Heart left ventricle (tissue), 16 donors: ENCODE results near the gene VAPB. TPM values are rescaled to one million over a fixed set of nuclear protein-coding genes. Genes with fewer than 3 reads are reported as not detected.

Experiments used
- ATAC-seq, 4 donors: fragments of 200-7000 bp; cut with Tn5 transposase; one replicate each; pipeline ENCODE4 v1.9.1; 2020 to 2022; ENCODE audit warnings: moderate library complexity in 4 of 4, mild to moderate bottlenecking in 3 of 4, moderate number of reproducible peaks in 1 of 4
- DNase-seq, 5 donors: peaks; one replicate each; pipeline ENCODE4 v3.0.0-alpha.2; 2020
- H3K27ac ChIP-seq, 12 donors: fragments of 200-600 bp; sonication (generic) in 4 of 12; one replicate each; pipeline versions ENCODE4 v1.5.0 to v1.8.0; 2016 to 2022; ENCODE audit warnings: mild to moderate bottlenecking in 2 of 12
- H3K27me3 ChIP-seq, 9 donors: fragments of 200-600 bp; sonication (generic) in 2 of 9; one replicate each; pipeline versions ENCODE4 v1.5.1 to v1.8.0; 2016 to 2022; ENCODE audit warnings: mild to moderate bottlenecking in 3 of 9
- H3K36me3 ChIP-seq, 9 donors: fragments of 200-600 bp; sonication (generic) in 2 of 9; one replicate each; pipeline versions ENCODE4 v1.5.0 to v1.8.0; 2018 to 2022; ENCODE audit warnings: mild to moderate bottlenecking in 2 of 9
- H3K4me1 ChIP-seq, 12 donors: fragments of 200-600 bp; sonication (generic) in 4 of 12; one replicate each; pipeline versions ENCODE4 v1.5.0 to v1.8.0; 2016 to 2022; ENCODE audit warnings: mild to moderate bottlenecking in 3 of 12
- H3K4me3 ChIP-seq, 12 donors: fragments of 200-600 bp; sonication (generic) in 4 of 12; one replicate each; pipeline versions ENCODE4 v1.5.0 to v1.8.0; 2017 to 2022; ENCODE audit warnings: mild to moderate bottlenecking in 9 of 12, moderate library complexity in 4 of 12
- H3K9me3 ChIP-seq, 12 donors: fragments of 200-600 bp; sonication (generic) in 4 of 12; one replicate each; pipeline versions ENCODE4 v1.5.0 to v1.8.0; 2016 to 2022; ENCODE audit warnings: mild to moderate bottlenecking in 1 of 12
- POLR2A ChIP-seq, 2 donors: fragments of 450-650 bp; IDR thresholded peaks; one replicate each; pipeline ENCODE4 v1.6.1; 2017; ENCODE audit warnings: antibody characterized with exemption in 2 of 2, mild to moderate bottlenecking in 2 of 2, moderate library complexity in 2 of 2
- WGBS, 4 donors: extraction: QIAGEN DNeasy Blood & Tissue Kit in 2 of 4; methylation state at CpG; one replicate each; pipeline versions ENCODE4 v1.1.5 to v1.1.7; 2013 to 2018; 5-methylcytosine and 5-hydroxymethylcytosine counted together
- intact Hi-C, 10 donors: fragments of 100-400 bp; cut with DNase I; formaldehyde crosslinking; loops; one replicate each; pipeline versions ENCODE4 v1.11.1 to v1.14.2; 2022
- polyA plus RNA-seq, 2 donors: library from polyadenylated mRNA; stranded (reverse); fragments of 200-250 nt; gene quantifications; one replicate each; pipeline ENCODE4 v1.2.3, GENCODE V29; 2013
- total RNA-seq, 9 donors: library from RNA; depleted of rRNA in 2 of 9; stranded (reverse); fragments of >200 nt in 2 of 9; fragmentation: NEBNext Ultra II Directional in 3 of 9; extraction: Animal tissue kit (Norgen Biotek cat#: 25700) in 3 of 9; gene quantifications; one replicate each; pipeline versions ENCODE4 v1.1.0 to v1.2.4, GENCODE V29; 2016 to 2023
- TF ChIP-seq, protein P1 (sequence below), 12 donors: fragments of 200-600 bp; sonication (generic) in 4 of 12; IDR thresholded peaks; one replicate each; pipeline versions ENCODE4 v1.5.0 to v1.8.0; 2018 to 2022; ENCODE audit warnings: antibody characterized with exemption in 12 of 12, mild to moderate bottlenecking in 5 of 12
- donor health status: ischemic (EF 13 %, LVEDD 7.1; RV severe dilation, severe dysfunction).
- donor health status: healthy with polysubstance abuse.
- donor health status: DM: no; HTN: yes; CAD: no.
- donor health status: DM: no; HTN: no; CAD: no.
- donor health status: ischemic (EF 25% LVEDD 6.9; RV normal size, moderate dysfunction).
- donor health status: ischemic (EF 25% LVEDD 5.7; RV mildly dilated, moderate dysfunction).
- donor health status: healthy.
- donor health status: DM: yes; HTN: yes; CAD: no.
- donor health status: ischemic (EF 35%, LVEDD 5.7; RV mildly dilated, moderate dysfunction).
- donor health status: nonischemic (EF 11% LVEDD 7.7; RV severe dilation, severe dysfunction).
- donor health status: DM: yes; HTN: yes; CAD: no.
- donor health status: PGD.
- donor health status: ischemic (EF 29% LVEDD 5.4; RV normal size, mild dysfunction).
- donor health status: nonischemic (EF 23%, LVEDD 6.1; RV moderate dilation, normal function).

The VAPB gene
- total and polyA plus RNA-seq, 11 donors: 25.7 to 76.1 (median 62.7) TPM

DNA sequence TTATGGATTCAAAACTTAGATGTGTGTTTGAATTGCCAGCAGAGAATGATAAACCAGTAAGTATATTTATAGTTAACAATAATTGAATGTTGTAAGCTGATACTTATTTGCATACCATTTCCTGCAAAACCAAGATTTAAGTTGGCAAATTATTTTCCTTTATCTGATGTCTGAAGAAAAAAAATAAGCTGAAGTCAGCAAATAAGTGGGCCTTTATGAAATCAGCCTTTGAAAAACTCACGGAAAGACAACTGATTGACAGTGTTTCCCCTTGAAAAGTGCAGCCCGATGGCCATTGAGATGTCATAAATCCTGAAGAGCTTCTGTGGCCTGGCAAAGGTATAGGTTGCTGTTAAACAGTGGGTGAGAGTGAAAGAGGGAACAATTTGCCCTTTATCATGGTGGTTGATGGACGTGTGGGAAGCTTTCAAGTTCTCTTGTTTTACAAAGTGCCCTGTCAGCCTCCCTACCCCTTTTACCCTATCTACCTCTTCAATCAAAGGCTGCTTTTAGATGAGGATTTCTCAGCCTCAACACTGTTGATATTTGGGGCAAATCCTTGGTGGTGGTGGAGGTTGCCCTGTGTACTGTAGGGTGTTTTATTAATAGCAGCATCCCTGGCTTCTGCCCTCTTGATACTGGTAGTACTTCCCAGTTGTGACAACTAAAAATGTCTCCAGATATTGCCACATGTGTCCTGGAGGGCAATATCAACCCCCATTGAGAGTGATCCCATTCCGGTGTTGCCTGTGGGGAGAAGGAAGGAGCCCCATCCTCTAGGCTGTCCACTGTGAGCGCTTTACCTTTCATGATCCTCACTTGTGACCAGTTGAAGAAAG, 50.2 kb downstream of the VAPB start:
- Histone ChIP-seq H3K27me3 (no peaks in the 10 kb centered on the region), H3K4me3 (no peak overlapping the region), H3K9me3 (no peaks in the 10 kb centered on the region), H3K4me1 (peaks cover 0 to 26% (median 15%) of the 10 kb centered on the region in 12 donors), H3K36me3 (peaks cover 0 to 71% (median 16%) of the 10 kb centered on the region in 9 donors), H3K27ac (peak overlapping the region in 11 of 12 donors; percentile 22 to 56 (median 44))
- TF ChIP-seq POLR2A (IDR thresholded peaks at IDR 0.05): no peak
- TF ChIP-seq, protein P1, sequence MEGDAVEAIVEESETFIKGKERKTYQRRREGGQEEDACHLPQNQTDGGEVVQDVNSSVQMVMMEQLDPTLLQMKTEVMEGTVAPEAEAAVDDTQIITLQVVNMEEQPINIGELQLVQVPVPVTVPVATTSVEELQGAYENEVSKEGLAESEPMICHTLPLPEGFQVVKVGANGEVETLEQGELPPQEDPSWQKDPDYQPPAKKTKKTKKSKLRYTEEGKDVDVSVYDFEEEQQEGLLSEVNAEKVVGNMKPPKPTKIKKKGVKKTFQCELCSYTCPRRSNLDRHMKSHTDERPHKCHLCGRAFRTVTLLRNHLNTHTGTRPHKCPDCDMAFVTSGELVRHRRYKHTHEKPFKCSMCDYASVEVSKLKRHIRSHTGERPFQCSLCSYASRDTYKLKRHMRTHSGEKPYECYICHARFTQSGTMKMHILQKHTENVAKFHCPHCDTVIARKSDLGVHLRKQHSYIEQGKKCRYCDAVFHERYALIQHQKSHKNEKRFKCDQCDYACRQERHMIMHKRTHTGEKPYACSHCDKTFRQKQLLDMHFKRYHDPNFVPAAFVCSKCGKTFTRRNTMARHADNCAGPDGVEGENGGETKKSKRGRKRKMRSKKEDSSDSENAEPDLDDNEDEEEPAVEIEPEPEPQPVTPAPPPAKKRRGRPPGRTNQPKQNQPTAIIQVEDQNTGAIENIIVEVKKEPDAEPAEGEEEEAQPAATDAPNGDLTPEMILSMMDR (IDR thresholded peaks at IDR 0.05): no peak
- intact Hi-C loops: no loop called here
- DNase-seq (no peak), ATAC-seq (peak; percentile 41 to 82 (median 64))
- 67 to 77% (median 72%) methylated on average over 5 of the region's 5 CpGs for WGBS, 4 donors

DNA sequence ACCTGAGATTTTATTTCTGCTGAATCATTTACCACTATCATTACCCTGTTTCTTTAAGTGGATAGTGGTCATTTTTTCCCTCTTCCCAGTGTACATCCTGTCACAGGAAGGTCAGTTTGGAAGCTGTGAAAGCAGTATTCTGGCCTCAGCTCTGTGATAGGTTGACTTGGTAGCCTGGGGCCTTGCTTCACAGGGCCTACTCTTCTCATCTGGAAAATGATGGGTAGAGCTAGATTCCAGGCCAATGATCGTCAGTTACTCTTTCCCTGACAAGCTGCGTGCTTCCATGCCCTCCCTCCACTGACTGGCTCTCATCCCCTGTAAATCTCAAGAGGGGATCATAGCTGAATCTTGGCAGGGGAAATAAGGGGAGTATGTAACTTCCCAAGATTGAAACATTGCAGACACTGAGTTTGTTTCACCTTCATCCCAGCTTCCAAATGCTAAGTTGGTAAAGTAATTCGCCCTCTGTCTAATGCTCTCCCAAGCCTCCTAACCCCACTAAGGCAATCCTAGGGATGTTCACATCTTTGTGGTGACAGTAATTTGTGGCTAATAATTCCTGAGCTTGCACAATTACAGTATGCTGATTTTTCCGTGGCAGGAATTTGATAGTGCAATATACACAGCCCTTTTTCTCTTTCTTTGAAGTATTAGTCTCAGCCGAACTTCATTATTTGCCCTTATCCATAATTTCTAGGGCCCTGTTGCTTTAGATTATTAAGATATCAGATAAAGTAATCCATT, 51.2 kb downstream of the VAPB start:
- Histone ChIP-seq H3K4me3 (no peak overlapping the region), H3K4me1 (peaks cover 0 to 26% (median 17%) of the 10 kb centered on the region in 12 donors), H3K27me3 (no peaks in the 10 kb centered on the region), H3K27ac (peak overlapping the region in 11 of 12 donors; percentile 22 to 56 (median 44)), H3K36me3 (peaks cover 0 to 76% (median 27%) of the 10 kb centered on the region in 9 donors), H3K9me3 (no peaks in the 10 kb centered on the region)
- 67 to 79% (median 71%) methylated on average over 5 of the region's 5 CpGs for WGBS, 4 donors
- ATAC-seq (peak in 3 of 4 donors; percentile 38 to 86 (median 57)), DNase-seq (no peak)
- no peak for TF ChIP-seq POLR2A (IDR thresholded peaks at IDR 0.05)
- TF ChIP-seq, protein P1 (IDR thresholded peaks at IDR 0.05): no peak
- intact Hi-C loops: loop anchor here in 1 of 10 donors (10.0 kb wide), 1 partner anchor 45 kb away; no protein-coding TSS in a partner anchor

DNA sequence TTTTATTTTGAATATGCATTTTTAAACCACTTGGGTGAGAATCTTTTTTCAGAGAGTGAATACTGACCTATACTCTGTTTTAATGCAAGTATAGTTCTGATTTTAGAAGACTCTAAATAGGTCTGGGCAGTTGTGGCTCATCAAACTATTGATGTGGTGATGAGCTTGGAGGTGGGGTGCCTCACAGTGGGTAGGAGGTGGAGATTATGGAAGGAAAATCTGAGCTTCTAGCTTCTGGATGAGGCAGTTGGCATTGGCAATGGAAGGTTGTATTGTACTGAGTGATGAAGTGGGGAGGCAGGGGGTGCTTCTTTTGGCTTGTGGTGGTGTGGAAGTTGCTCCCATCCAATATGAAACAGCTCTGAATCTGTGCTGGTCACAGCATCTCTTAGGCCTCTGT, 52.7 kb downstream of the VAPB start:
- peaks cover 0 to 26% (median 17%) of the 10 kb centered on the region in 12 donors for H3K4me1 ChIP-seq
- no peak for TF ChIP-seq POLR2A (IDR thresholded peaks at IDR 0.05)
- TF ChIP-seq, protein P1 (IDR thresholded peaks at IDR 0.05): no peak
- H3K36me3 ChIP-seq: peaks cover 0 to 82% (median 38%) of the 10 kb centered on the region in 9 donors
- no peaks in the 10 kb centered on the region for H3K27me3 ChIP-seq
- H3K9me3 ChIP-seq: no peaks in the 10 kb centered on the region
- intact Hi-C loops: loop anchor here in 1 of 10 donors (10.0 kb wide), 1 partner anchor 47 kb away; no protein-coding TSS in a partner anchor
- ATAC-seq (no peak), DNase-seq (no peak)
- H3K27ac ChIP-seq: no peak overlapping the region
- no peak overlapping the region for H3K4me3 ChIP-seq
